AG04450 (cell line): ENCODE measurements around the gene MKLN1. TPM values are rescaled to one million over a fixed set of nuclear protein-coding genes. Genes with fewer than 3 reads are reported as not detected.

ENCODE experiments used
- CTCF ChIA-PET: fragments of 300-600, 350-600 bp; formaldehyde crosslinking; extraction: SDS; loops from one replicate; lab custom pipeline; 2022; ENCODE audit warnings: antibody characterized with exemption, inconsistent platforms; lab: Charles Lee
- POLR2A ChIA-PET: fragments of 350-600 bp; formaldehyde crosslinking; extraction: SDS; loops from one replicate; lab custom pipeline; 2021; ENCODE audit warnings: antibody characterized with exemption, inconsistent platforms; lab: Yijun Ruan, JAX
- DNase-seq: peaks from one replicate; pipeline ENCODE4 v3.0.0-alpha.2; 2011; ENCODE audit warnings: low read depth, low spot score
- H3K27ac ChIP-seq: one replicate; pipeline ENCODE4 v1.5.1; 2012; ENCODE audit warnings: low read depth, low read length, control low read depth
- H3K27me3 ChIP-seq: one replicate; pipeline ENCODE4 v1.6.0; 2012; ENCODE audit warnings: low read length; ENCODE audit not compliant: control insufficient read depth, insufficient read depth
- H3K4me3 ChIP-seq: 2 replicates; pipeline ENCODE4 v1.5.1; 2011; ENCODE audit warnings: mild to moderate bottlenecking, low read depth, low read length, control low read depth
- H3K9me3 ChIP-seq: 2 replicates; pipeline ENCODE4 v1.5.1; 2012; ENCODE audit warnings: low read length; ENCODE audit not compliant: control insufficient read depth, insufficient read depth
- polyA plus RNA-seq: library from polyadenylated mRNA; depleted of rRNA; stranded (reverse); fragments of >200 nt; gene quantifications from 2 replicates; pipeline ENCODE4 v1.2.3, GENCODE V29; 2011
- TF ChIP-seq, protein P1 (sequence below): IDR thresholded peaks from 2 replicates; pipeline ENCODE4 v1.5.1; 2011; ENCODE audit warnings: low read depth, low read length, control low read depth, inconsistent platforms

MKLN1 gene
- polyA plus RNA-seq, 1 experiment, result 56.8 TPM

DNA sequence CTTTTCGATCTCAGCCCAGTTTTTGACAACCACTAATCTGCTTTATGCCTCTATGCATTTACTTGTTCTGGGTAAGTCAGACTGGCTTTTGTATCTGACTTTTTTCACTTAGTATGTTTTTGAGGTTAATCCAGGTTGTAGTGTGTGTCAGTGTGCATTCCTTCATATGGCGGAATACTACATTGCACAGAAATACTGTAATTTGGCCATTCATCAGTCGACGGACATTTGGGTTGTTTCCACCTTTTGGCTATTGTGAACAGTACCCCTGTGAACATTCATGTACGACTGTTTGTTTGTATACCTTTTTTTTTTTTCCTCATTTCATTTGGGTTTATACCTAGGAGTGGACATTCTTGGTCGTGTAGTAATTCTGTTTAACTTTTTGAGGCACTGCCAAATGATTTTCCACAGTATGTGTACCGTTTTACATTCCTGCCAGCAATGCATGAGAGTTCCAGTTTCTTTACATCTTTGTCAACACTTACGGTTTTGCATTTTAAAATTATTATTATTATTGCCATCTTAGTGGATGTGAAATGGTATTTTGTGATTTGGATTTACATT is 57.4 kb downstream of the MKLN1 start:
- POLR2A ChIA-PET, result no interaction called here
- H3K4me3 ChIP-seq, result no peak overlapping the region
- H3K9me3 ChIP-seq, result no peaks in the 10 kb centered on the region
- no peak overlapping the region for H3K27ac ChIP-seq
- CTCF ChIA-PET, result no interaction called here
- TF ChIP-seq, protein P1, sequence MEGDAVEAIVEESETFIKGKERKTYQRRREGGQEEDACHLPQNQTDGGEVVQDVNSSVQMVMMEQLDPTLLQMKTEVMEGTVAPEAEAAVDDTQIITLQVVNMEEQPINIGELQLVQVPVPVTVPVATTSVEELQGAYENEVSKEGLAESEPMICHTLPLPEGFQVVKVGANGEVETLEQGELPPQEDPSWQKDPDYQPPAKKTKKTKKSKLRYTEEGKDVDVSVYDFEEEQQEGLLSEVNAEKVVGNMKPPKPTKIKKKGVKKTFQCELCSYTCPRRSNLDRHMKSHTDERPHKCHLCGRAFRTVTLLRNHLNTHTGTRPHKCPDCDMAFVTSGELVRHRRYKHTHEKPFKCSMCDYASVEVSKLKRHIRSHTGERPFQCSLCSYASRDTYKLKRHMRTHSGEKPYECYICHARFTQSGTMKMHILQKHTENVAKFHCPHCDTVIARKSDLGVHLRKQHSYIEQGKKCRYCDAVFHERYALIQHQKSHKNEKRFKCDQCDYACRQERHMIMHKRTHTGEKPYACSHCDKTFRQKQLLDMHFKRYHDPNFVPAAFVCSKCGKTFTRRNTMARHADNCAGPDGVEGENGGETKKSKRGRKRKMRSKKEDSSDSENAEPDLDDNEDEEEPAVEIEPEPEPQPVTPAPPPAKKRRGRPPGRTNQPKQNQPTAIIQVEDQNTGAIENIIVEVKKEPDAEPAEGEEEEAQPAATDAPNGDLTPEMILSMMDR, result 0 out of 2 replicates have a peak, but pooled peaks have one; percentile 5
- no peaks in the 10 kb centered on the region for H3K27me3 ChIP-seq
- DNase-seq, result no peak

DNA sequence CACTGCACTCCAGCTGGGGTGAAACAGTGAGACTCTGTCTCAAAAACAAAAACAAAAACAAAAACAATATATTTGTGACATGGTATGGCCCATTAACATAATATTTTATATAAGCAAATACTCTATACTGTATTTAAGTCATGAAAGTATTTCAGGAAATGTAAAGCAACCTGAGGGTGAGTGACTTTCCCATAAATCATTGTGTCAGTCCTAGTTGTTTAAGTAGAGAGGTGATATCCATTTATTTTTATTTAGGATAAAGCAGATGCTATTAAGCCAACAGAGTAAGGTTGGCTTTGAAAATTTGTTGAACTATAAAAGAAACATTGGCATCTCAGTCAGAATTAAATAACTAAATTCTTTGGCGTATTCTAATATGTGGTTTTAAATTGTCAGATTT is 60.5 kb downstream of the MKLN1 start:
- H3K4me3 ChIP-seq, result no peak overlapping the region
- ChIA-PET CTCF (no interaction called here), POLR2A (no interaction called here)
- H3K27ac ChIP-seq, result no peak overlapping the region
- TF ChIP-seq, protein P1, result no peak
- DNase-seq, result no peak
- H3K9me3 ChIP-seq, result no peaks in the 10 kb centered on the region
- no peaks in the 10 kb centered on the region for H3K27me3 ChIP-seq

DNA sequence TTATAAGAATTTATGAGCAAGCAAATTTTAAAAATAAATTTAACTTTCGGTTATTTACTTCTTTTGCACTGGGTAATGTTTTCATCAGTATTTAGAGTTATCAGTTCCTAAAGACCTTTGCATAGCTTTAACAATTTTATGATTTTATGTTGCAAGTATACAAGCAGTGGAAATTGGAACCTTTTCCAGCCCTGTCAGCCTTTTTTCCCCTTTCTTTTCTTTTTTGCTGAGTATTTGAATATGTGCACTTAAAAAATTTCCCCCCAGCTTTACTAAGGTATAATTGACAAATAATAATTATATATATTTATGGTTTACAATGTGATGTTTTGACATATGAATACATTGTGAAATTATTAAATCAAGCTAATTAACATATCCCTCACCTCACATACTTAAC is 62.6 kb downstream of the MKLN1 start:
- Histone ChIP-seq H3K4me3 (no peak overlapping the region), H3K9me3 (no peaks in the 10 kb centered on the region), H3K27ac (no peak overlapping the region), H3K27me3 (no peaks in the 10 kb centered on the region)
- CTCF ChIA-PET, result no interaction called here
- TF ChIP-seq, protein P1, result no peak
- DNase-seq, result no peak
- POLR2A ChIA-PET, result no interaction called here

DNA sequence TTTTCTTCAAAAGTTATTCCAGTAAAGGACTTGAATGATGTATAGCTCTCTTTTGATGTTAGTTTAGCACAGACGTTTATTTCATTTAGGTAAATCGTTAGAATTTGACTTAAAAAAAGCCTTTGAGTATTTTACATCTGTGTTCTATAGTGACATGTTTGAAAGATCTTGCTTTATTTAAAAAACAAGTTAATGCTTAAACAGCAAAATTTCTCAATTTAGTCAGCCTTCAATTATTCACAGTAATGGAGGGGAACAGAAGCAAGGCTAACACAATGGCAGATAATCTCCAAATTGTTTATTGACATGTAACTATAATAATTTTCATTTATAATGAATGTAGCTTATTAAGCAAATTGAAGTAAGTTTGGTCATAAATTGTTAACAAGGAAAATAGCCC is 63.5 kb downstream of the MKLN1 start:
- DNase-seq, result no peak
- POLR2A ChIA-PET, result no interaction called here
- H3K4me3 ChIP-seq, result no peak overlapping the region
- no peaks in the 10 kb centered on the region for H3K9me3 ChIP-seq
- no peaks in the 10 kb centered on the region for H3K27me3 ChIP-seq
- H3K27ac ChIP-seq, result no peak overlapping the region
- TF ChIP-seq, protein P1, result no peak
- CTCF ChIA-PET, result no interaction called here

DNA sequence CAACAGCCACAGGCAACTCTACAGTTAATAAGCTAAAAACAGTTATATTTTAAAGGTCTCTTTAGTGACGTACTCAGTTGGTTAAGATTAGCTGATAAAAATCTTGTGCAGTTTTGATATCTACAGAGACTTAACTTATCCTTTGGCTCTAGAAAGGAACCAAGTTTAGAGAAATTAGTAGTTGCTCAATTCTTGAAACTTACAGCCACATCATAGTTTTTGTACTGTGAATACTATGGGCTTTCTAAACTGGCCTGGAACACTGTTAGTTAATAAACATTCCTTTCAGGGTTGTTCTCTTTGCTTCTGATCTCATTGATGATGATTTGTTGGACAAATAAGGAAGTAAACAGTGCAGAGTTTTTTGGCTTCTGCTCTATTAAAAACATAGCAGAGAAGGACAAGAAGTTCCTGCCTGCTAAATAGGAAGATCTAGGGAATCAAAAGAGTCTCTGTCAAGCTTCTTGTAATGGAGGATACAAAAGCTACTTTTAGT is 73.1 kb downstream of the MKLN1 start:
- H3K9me3 ChIP-seq, result no peaks in the 10 kb centered on the region
- no peak for DNase-seq
- no peaks in the 10 kb centered on the region for H3K27me3 ChIP-seq
- H3K27ac ChIP-seq, result no peak overlapping the region
- TF ChIP-seq, protein P1, result no peak
- POLR2A ChIA-PET, result no interaction called here
- CTCF ChIA-PET, result interaction anchor here (0.6 kb wide), 1 partner anchor 53 kb away, joined by 6 read pairs; no protein-coding TSS in a partner anchor
- no peak overlapping the region for H3K4me3 ChIP-seq
